OCI-LY3 (cell line): ENCODE data around the gene SLC28A3.

ENCODE experiments used
- CTCF ChIP-seq: fragments of 200-600, 300-600 bp; sonication (generic); IDR thresholded peaks from 2 replicates; pipeline ENCODE4 v1.5.1; 2014; ENCODE audit warnings: antibody characterized with exemption, low read length, low read depth
- EZH2phosphoT487 ChIP-seq: fragments of 200-600 bp; shearing (Covaris generic); IDR thresholded peaks from 2 replicates; pipeline ENCODE4 v1.6.1; 2018; ENCODE audit warnings: antibody characterized with exemption, mixed run types, low read depth

DNA sequence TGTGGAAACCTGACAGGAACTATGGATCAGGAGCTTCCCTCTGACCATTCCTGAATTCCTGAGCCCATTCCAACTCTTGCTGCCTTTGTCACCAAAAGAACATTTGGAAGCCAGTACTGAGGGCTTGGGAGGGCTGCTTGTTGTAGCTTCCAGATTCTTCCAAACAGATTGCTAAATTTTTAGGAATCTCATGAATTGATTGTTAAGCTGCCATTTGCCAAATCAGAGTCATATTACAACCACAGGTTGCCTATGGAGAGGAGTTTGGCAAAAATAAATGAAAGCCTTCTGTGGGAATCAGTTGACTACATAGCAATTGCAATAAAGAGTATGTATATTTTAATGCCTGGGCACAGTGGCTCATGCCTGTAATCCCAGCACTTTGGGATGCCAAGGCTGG, 39.2 kb upstream of the SLC28A3 start:
- TF ChIP-seq CTCF = no peak
- TF ChIP-seq EZH2phosphoT487 = no peak
